ENCODE data around the gene FNIP1.

Gene FNIP1

DNA sequence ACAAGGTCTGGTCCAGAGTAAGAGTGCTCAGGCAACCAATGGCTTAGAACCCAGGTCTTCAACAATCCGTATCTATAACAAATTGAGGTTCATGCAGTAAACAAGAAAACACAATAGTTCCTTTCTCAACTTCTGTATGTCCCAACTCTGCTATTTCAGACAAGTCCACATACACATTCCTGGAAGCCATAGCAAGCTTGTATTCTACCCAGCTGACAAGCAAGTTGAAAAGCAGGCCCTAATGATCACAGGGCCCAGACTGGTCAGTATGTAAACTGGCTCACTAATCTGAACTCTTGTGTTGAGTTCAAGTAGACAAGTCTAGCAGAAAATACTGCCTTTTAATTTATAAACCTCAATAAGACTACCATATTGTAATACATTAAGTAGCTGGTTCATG lies 26.9 kb downstream of the FNIP1 start:
- no peak overlapping the region for H3K27ac Mint-ChIP-seq
- H3K9me3 Mint-ChIP-seq: no peaks in the 10 kb centered on the region
- no peak overlapping the region for H3K4me3 Mint-ChIP-seq
- H3K27me3 Mint-ChIP-seq: no peaks in the 10 kb centered on the region
- H3K36me3 Mint-ChIP-seq: peaks cover 12% of the 10 kb centered on the region
- peaks cover 15% of the 10 kb centered on the region for H3K4me1 Mint-ChIP-seq

- Mint-ChIP-seq H3K27me3 (no peaks in the 10 kb centered on the region), H3K4me1 (peaks cover 15% of the 10 kb centered on the region), H3K4me3 (no peak overlapping the region), H3K9me3 (no peaks in the 10 kb centered on the region), H3K27ac (no peak overlapping the region), H3K36me3 (peaks cover 18% of the 10 kb centered on the region)
Measured at GRCh38 chr5:131769336-131769735, 27.5 kb downstream of the FNIP1 start.

- Mint-ChIP-seq H3K27me3 (no peaks in the 10 kb centered on the region), H3K9me3 (no peaks in the 10 kb centered on the region), H3K27ac (no peak overlapping the region), H3K36me3 (peaks cover 22% of the 10 kb centered on the region), H3K4me3 (no peak overlapping the region), H3K4me1 (peaks cover 15% of the 10 kb centered on the region)
Measured at GRCh38 chr5:131767891-131768290, 28.9 kb downstream of the FNIP1 start.

GRCh38 chr5:131766689-131767088 lies 30.1 kb downstream of the FNIP1 start:
- Mint-ChIP-seq H3K4me3 (no peak overlapping the region), H3K27me3 (no peaks in the 10 kb centered on the region), H3K36me3 (peaks cover 27% of the 10 kb centered on the region), H3K27ac (no peak overlapping the region), H3K9me3 (no peaks in the 10 kb centered on the region), H3K4me1 (peaks cover 27% of the 10 kb centered on the region)

DNA sequence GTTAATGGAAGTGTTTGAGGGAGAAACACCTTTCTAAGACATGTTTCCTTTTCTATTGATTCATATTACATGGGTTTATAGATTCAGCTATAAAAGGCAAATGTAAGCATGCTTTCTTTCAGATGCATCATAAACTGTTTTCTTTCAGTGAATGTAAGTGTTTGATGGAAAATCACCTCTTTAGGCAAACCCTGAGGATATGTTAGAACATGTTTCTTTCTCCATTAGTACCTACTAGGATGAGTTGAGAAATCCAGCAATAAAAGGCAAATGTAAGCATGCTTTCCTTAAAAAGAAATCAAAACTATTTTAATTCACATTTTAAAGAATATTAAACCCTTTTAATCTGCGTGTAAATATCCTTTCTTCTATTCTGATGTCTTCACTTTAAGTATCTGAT lies 31.6 kb downstream of the FNIP1 start:
- Mint-ChIP-seq H3K27ac (no peak overlapping the region), H3K4me3 (no peak overlapping the region), H3K4me1 (peaks cover 41% of the 10 kb centered on the region), H3K36me3 (peaks cover 30% of the 10 kb centered on the region), H3K27me3 (no peaks in the 10 kb centered on the region), H3K9me3 (no peaks in the 10 kb centered on the region)

- Mint-ChIP-seq H3K4me3 (no peak overlapping the region), H3K9me3 (no peaks in the 10 kb centered on the region), H3K36me3 (peaks cover 32% of the 10 kb centered on the region), H3K4me1 (peaks cover 51% of the 10 kb centered on the region), H3K27me3 (no peaks in the 10 kb centered on the region), H3K27ac (no peak overlapping the region)
Measured at GRCh38 chr5:131763968-131764367, 32.8 kb downstream of the FNIP1 start.

DNA sequence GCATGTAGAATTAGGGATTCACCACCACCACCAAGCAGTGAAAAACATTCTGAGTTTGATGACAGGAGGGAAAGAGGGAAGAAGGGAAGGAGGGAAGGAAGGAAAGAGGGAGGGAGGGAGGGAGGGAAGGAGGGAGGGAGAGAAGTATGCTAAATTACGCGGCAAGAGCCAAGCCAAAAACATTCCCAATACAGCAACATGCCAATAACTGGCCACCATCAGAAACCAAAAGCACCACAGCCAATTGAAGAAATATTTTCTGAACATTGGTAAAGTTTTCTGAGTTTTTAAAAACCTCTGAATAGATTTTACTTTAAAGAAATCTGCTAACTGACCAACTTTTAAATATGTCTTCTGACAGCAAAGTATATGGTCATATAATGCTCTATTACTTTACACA lies 36.0 kb downstream of the FNIP1 start:
- no peaks in the 10 kb centered on the region for H3K27me3 Mint-ChIP-seq
- H3K27ac Mint-ChIP-seq: no peak overlapping the region
- H3K4me3 Mint-ChIP-seq: no peak overlapping the region
- no peaks in the 10 kb centered on the region for H3K9me3 Mint-ChIP-seq
- H3K4me1 Mint-ChIP-seq: peaks cover 48% of the 10 kb centered on the region
- H3K36me3 Mint-ChIP-seq: peaks cover 29% of the 10 kb centered on the region

- H3K36me3 Mint-ChIP-seq: peaks cover 24% of the 10 kb centered on the region
- H3K9me3 Mint-ChIP-seq: no peaks in the 10 kb centered on the region
- H3K27me3 Mint-ChIP-seq: no peaks in the 10 kb centered on the region
- H3K4me1 Mint-ChIP-seq: peaks cover 48% of the 10 kb centered on the region
- H3K4me3 Mint-ChIP-seq: no peak overlapping the region
- no peak overlapping the region for H3K27ac Mint-ChIP-seq
Measured at GRCh38 chr5:131759704-131760103, 37.1 kb downstream of the FNIP1 start.

DNA sequence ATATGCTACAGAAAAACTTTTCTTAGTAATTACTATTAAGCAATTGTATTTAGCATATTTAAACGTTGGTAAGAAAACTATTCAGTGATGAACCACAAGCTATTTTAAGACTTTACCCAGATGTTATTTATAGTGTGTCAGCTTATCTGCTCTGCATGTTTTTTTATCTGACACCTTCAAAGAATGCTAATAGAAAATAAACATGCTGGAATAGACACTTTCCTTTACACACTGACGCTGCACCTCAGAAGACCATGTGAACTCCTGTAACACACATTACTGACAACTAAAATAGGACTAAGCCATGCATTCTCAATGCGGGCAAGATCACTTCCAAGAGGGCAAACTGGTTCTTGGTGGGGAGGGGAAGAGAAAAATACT lies 38.3 kb downstream of the FNIP1 start:
- Mint-ChIP-seq H3K4me3 (no peak overlapping the region), H3K4me1 (peaks cover 52% of the 10 kb centered on the region), H3K27ac (no peak overlapping the region), H3K36me3 (peaks cover 16% of the 10 kb centered on the region), H3K9me3 (no peaks in the 10 kb centered on the region), H3K27me3 (no peaks in the 10 kb centered on the region)

GRCh38 chr5:131757830-131758519 lies 38.8 kb downstream of the FNIP1 start:
- peaks cover 16% of the 10 kb centered on the region for H3K36me3 Mint-ChIP-seq
- H3K9me3 Mint-ChIP-seq: no peaks in the 10 kb centered on the region
- H3K4me1 Mint-ChIP-seq: peaks cover 56% of the 10 kb centered on the region
- H3K4me3 Mint-ChIP-seq: no peak overlapping the region
- no peaks in the 10 kb centered on the region for H3K27me3 Mint-ChIP-seq
- H3K27ac Mint-ChIP-seq: no peak overlapping the region

DNA sequence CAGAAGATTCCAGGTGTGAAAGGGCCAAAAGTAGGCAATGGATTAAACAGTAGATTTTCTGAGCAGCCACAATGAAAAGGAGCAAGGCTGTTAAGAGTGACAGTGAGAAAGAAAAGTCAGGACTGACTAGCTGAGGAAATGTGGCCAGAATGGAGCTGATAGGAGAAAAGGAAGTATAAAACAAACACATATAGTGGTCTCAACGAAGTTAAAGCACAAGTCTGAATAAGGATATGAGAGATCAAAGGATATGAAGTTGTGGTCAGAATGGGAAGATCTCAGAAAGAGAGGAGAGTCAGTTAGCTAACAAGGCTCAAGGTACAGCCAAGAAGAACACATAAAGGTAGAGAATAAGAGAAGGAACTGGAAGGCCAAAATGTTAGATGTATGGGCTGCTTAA lies 39.9 kb downstream of the FNIP1 start:
- Mint-ChIP-seq H3K9me3 (no peaks in the 10 kb centered on the region), H3K4me1 (peaks cover 46% of the 10 kb centered on the region), H3K36me3 (peaks cover 12% of the 10 kb centered on the region), H3K4me3 (no peak overlapping the region), H3K27ac (no peak overlapping the region), H3K27me3 (no peaks in the 10 kb centered on the region)

- H3K36me3 Mint-ChIP-seq: peaks cover 14% of the 10 kb centered on the region
- no peaks in the 10 kb centered on the region for H3K27me3 Mint-ChIP-seq
- no peak overlapping the region for H3K4me3 Mint-ChIP-seq
- H3K9me3 Mint-ChIP-seq: no peaks in the 10 kb centered on the region
- H3K4me1 Mint-ChIP-seq: peaks cover 44% of the 10 kb centered on the region
- H3K27ac Mint-ChIP-seq: no peak overlapping the region
Measured at GRCh38 chr5:131754363-131754762, 42.5 kb downstream of the FNIP1 start.

- peaks cover 54% of the 10 kb centered on the region for H3K4me1 Mint-ChIP-seq
- no peak overlapping the region for H3K27ac Mint-ChIP-seq
- H3K9me3 Mint-ChIP-seq: no peaks in the 10 kb centered on the region
- H3K27me3 Mint-ChIP-seq: no peaks in the 10 kb centered on the region
- peaks cover 12% of the 10 kb centered on the region for H3K36me3 Mint-ChIP-seq
- H3K4me3 Mint-ChIP-seq: no peak overlapping the region
Measured at GRCh38 chr5:131751506-131751905, 45.3 kb downstream of the FNIP1 start.

DNA sequence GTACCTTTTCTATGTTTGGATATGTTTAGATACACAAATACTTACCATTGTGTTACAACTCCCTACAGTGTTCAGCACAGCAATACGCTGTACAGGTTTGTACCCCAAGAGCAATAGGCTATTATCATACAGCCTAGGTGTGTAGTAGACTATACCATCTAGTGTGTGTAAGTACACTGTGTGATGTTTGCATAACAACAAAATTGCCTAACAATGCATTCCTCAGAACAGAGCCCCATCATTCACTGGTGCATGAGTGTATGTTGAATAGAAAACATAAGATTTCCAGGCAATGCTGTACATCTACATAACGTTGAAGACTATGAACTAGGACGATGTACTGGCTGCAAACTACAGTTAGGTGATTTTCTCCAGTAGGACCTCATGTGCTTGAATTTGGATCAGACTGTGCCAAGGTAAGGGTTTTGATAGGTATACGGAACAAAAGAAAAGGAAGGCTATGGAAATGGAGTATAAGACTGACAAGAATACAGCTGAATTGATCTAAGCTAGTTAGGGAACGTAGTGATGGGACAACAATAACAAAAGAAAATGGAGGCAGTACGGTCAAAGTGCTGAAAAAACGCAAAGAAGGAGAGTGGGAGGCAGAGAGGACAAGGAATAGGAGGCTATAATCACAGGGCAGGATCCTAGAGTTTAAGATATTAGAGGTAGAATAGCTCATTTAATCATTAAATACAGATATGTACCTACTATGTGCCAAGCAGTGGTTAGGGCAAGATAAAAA lies 46.9 kb downstream of the FNIP1 start:
- H3K9me3 Mint-ChIP-seq: no peaks in the 10 kb centered on the region
- H3K4me1 Mint-ChIP-seq: peaks cover 63% of the 10 kb centered on the region
- no peak overlapping the region for H3K4me3 Mint-ChIP-seq
- peaks cover 11% of the 10 kb centered on the region for H3K36me3 Mint-ChIP-seq
- H3K27me3 Mint-ChIP-seq: no peaks in the 10 kb centered on the region
- peak overlapping the region; percentile 9 for H3K27ac Mint-ChIP-seq

- no peak overlapping the region for H3K4me3 Mint-ChIP-seq
- H3K4me1 Mint-ChIP-seq: peaks cover 56% of the 10 kb centered on the region
- no peak overlapping the region for H3K27ac Mint-ChIP-seq
- peaks cover 11% of the 10 kb centered on the region for H3K36me3 Mint-ChIP-seq
- no peaks in the 10 kb centered on the region for H3K27me3 Mint-ChIP-seq
- no peaks in the 10 kb centered on the region for H3K9me3 Mint-ChIP-seq
Measured at GRCh38 chr5:131749138-131749537, 47.7 kb downstream of the FNIP1 start.

- Mint-ChIP-seq H3K27me3 (no peaks in the 10 kb centered on the region), H3K4me3 (peak overlapping the region; percentile 69), H3K27ac (peak overlapping the region; percentile 91), H3K9me3 (no peaks in the 10 kb centered on the region), H3K4me1 (peaks cover 59% of the 10 kb centered on the region), H3K36me3 (peaks cover 20% of the 10 kb centered on the region)
Measured at GRCh38 chr5:131747180-131748105, 49.4 kb downstream of the FNIP1 start.

Data from activated naive CD4-positive, alpha-beta T cell treated with anti-CD3 and anti-CD28 coated beads, Interleukin-2, amount 50 U/mL, for 24 hours (primary cell).